Large intestine (tissue), 3 donors: ENCODE results near the gene BACH2. TPM values are rescaled to one million over a fixed set of nuclear protein-coding genes. Genes with fewer than 3 reads are reported as not detected.

ENCODE experiments used
- DNase-seq, 2 donors: peaks; one replicate each; pipeline versions ENCODE4 v3.0.0 to v3.0.0-alpha.2; 2013
- H3K27ac ChIP-seq: one replicate; pipeline ENCODE4 v1.5.1; 2013; ENCODE audit warnings: low read length
- H3K27me3 ChIP-seq: 2 replicates; pipeline ENCODE4 v1.6.1; 2013; ENCODE audit warnings: low read length; ENCODE audit not compliant: control insufficient read depth, insufficient read depth
- H3K36me3 ChIP-seq: 2 replicates; pipeline ENCODE4 v1.6.1; 2013; ENCODE audit warnings: low read length; ENCODE audit not compliant: control insufficient read depth, insufficient read depth
- H3K4me1 ChIP-seq: one replicate; pipeline ENCODE4 v1.6.1; 2013; ENCODE audit warnings: low read length; ENCODE audit not compliant: control insufficient read depth, insufficient read depth
- H3K4me3 ChIP-seq: one replicate; pipeline ENCODE4 v1.5.1; 2013; ENCODE audit warnings: low read length
- H3K9me3 ChIP-seq: one replicate; pipeline ENCODE4 v1.6.1; 2013; ENCODE audit warnings: mild to moderate bottlenecking, low read depth, low read length, moderate library complexity; ENCODE audit not compliant: control insufficient read depth
- WGBS: methylation state at CpG from one replicate; pipeline ENCODE4 v1.1.5; 2013; ENCODE audit warnings: low lambda C conversion rate; ENCODE audit not compliant: insufficient coverage; 5-methylcytosine and 5-hydroxymethylcytosine counted together
- polyA plus RNA-seq: library from polyadenylated mRNA; unstranded; fragments of 120-200 nt; gene quantifications from one replicate; pipeline ENCODE4 v1.2.1, GENCODE V29; 2013

BACH2 gene
- polyA plus RNA-seq, 1 donor = 2.8 TPM

DNA sequence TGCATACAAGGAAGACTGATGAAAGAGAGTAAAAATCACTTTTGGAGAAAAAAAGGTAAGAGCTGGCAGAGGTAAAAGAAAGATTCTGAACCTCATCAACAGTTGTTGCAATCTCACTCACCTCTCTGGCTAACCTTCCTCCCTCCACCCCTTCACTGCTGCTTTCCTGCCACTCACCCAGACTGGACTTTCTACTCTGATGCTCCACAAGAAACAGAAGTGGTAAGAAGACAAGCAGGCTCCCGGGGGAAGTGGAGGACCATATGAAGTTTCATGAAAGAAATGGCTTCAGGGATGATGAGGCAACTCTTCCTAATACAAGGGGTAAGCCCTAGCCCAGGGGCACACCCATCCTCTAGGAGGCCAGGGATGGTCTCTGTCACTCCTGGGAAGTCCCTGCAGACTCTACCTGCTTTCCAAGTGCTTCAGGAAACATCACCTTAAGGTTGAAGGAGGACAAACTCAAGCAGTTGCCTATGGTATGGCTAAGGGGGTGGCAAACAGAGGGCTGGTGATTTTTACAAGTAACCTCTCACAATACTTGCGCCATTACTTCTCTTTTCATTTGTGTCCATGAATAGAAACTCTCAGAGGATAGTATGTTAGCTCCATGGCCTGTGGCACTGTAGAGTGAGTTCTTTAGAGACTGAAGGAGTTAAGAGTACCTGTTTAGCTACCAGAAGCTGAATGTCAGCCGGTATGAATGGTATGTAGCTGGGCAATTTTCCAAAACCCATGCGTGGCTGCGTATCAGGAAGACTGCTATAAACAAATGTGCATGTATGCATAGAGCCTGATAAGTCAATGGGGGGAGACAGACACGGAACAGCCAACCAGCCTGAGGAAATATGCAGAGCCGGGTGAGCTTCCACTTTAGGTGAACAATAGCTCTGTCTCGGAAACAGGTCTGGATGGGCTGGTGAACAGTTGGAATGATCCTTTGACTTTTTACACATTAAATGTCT is 112.0 kb downstream of the BACH2 start:
- Histone ChIP-seq H3K4me1 (peaks cover 4% of the 10 kb centered on the region), H3K27ac (peak overlapping the region; percentile 8), H3K4me3 (no peak overlapping the region), H3K36me3 (no peaks in the 10 kb centered on the region), H3K27me3 (no peaks in the 10 kb centered on the region), H3K9me3 (no peaks in the 10 kb centered on the region)
- WGBS = no CpG with 5 or more reads among the region's 8 CpGs
- DNase-seq = peak in 1 of 2 donors; percentile 31

DNA sequence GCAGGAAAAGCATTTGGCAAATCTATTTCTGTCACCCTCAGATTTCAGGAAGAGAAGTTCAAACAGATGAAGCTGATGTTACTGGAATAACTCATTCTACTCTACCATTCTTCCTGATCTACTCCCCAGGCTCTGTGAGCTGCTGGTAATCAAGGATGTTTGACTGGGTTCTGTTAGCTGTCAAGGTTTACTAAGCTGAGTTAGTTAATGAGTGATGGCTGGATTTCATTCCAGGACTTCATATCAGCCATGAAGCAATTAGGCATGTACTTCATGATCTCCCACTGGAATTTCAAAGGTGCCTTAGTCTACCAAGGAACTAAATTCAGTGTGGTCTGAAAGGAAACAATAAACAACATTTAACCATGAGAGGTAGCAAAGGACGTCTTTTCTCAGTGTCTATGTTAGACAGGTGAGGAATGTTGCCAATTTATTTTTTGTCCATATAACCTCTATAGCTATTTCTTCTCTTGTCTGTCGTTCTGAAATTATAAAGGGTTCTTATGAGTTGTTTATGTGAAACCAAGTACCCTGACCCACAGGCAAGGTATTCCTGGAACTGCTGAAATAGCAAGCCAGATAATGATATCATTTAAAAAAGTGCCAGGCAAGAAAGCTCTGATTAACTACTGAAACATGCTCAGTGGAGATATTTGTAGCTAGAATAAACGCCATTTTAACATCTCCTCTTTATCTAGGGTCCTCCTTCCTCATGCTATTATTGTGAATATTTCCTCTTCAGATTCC is 112.9 kb downstream of the BACH2 start:
- Histone ChIP-seq H3K9me3 (no peaks in the 10 kb centered on the region), H3K27me3 (no peaks in the 10 kb centered on the region), H3K36me3 (no peaks in the 10 kb centered on the region), H3K4me3 (no peak overlapping the region), H3K27ac (peak overlapping the region; percentile 8), H3K4me1 (peaks cover 4% of the 10 kb centered on the region)
- no peak for DNase-seq
- 43% methylated on average over 1 of the region's 3 CpGs for WGBS

DNA sequence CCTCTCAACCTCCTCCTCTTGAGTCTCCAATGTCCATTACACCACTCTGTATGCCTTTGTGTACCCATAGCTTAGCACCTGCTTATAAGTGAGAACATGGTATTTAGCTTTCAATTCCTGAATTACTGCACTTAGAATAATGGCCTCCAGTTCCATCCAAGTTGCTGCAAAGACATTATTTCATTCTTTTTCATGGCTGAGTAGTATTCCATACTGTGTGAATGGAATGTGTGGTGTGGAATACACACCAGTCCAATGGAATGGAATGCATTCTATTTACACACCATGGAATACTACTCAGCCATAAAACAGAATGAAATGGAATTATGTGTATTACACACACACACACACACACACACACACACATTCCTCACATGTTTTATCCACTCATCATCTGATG is 116.1 kb downstream of the BACH2 start:
- no peak for DNase-seq

DNA sequence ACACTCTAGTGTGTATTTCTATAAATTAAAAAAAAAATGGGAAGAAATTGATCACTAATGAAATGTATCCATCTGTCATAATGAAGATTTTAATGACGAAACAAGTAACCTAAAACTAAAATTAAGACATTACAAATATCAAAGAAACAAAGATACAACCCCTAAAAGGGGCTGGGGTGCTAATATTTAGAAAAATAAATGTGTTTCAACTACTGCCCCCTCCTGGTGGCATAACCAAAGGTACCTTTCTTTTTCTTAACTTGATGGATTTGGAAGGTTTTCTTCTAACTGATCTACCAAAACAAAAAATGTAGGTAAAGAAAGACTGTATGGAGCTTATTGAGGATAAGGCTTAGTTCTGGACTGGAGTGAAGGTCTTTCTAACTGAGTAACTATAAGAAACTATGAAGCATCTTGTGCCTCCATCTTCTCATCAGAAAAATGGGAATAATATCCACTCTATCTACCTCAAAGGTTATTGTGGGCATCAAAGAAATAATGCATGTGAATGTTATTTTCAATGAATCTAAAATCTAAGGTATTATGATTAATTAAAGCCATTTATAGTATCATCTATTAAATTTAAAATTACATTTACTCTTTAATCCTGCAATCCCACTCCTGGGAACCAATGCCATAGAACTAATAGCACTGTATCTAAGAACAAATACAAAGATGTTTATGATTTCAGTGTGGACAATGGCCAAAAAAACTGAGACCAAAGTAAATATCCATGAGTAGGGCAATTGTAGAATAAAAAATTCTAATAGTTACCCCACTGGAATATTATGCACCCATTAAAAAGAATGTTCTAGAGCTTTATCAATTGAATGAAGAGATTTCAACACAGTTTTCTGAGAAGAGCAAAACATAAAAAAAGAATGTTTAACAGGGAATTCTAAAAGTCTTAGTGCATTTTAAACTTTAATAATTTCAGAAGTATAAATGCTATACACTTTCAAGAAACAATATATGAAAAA is 117.2 kb downstream of the BACH2 start:
- H3K9me3 ChIP-seq = no peaks in the 10 kb centered on the region
- no peak overlapping the region for H3K4me3 ChIP-seq
- H3K4me1 ChIP-seq = peaks cover 3% of the 10 kb centered on the region
- WGBS = no CpG with 5 or more reads among the region's 1 CpG
- H3K27ac ChIP-seq = no peak overlapping the region
- no peaks in the 10 kb centered on the region for H3K36me3 ChIP-seq
- DNase-seq = no peak
- H3K27me3 ChIP-seq = no peaks in the 10 kb centered on the region

More for the DNA sequence above, 116.1 kb downstream of the BACH2 start:
- H3K4me3 ChIP-seq = no peak overlapping the region
- peaks cover 4% of the 10 kb centered on the region for H3K4me1 ChIP-seq
- no peaks in the 10 kb centered on the region for H3K27me3 ChIP-seq
- no peaks in the 10 kb centered on the region for H3K9me3 ChIP-seq
- H3K27ac ChIP-seq = no peak overlapping the region
- no peaks in the 10 kb centered on the region for H3K36me3 ChIP-seq

DNA sequence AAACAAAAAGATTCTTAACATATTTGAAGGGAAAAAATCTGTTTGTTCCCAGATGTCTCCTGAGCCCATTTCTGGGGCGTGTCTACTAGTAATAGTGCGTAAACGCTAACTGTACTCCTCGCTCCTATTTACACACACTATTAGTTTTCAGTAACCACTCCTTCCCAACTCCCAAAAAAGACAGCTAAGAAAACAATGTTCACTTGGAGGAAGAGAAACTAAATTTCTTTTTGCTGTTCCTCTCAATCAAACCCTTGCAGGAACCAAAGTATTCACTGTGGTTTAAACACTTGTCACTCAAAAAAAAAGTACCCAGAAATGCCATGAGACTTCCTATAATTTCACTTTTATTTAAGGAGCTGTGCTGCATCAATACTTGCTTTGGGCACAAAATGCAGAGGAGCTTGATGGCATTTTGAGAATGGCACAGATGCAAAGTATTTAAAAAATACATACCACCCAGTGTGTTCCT is 118.2 kb downstream of the BACH2 start:
- Histone ChIP-seq H3K9me3 (no peaks in the 10 kb centered on the region), H3K27ac (no peak overlapping the region), H3K4me3 (no peak overlapping the region), H3K4me1 (no peaks in the 10 kb centered on the region), H3K36me3 (no peaks in the 10 kb centered on the region), H3K27me3 (no peaks in the 10 kb centered on the region)
- WGBS = 70% methylated on average over 3 of the region's 4 CpGs
- DNase-seq = no peak

DNA sequence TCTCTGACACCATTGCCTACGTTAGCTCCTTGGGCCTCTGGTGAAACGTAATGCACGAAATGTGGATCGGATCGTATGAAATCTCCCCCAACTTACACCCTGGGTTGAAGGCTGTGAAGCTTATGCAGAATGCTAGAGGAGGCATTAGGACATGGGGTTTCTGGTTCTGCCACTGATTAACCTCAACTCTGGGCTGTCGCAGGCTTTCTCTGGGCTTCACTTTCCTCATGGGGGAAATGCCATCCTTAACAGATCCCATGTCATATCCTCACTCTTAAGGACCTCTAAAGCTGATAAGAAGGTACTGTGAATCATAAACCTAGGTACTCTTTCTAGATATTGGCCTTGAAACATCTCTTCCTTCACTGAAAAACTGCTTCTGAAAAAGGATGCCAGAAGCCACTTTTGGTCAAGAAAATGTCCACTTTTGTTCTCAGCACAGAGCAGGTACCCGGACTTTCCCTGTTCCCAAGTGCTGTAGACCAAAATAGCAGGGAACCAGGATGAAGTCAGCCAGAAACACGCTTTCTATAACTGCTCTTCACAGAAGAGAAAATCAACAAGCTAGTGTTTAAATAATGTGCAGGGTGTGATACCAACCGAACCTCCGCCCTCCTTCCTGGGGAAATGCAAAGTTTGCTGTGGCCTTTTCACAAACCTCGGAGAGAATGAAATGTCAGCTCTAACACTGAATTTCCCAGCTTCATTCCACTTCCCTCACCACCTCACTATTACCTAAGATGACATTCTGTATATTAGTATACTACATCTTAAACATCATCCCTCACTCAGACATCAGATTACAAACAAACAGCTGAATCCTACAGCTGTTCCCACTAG is 118.9 kb downstream of the BACH2 start:
- Histone ChIP-seq H3K4me3 (no peak overlapping the region), H3K27me3 (no peaks in the 10 kb centered on the region), H3K9me3 (no peaks in the 10 kb centered on the region), H3K27ac (no peak overlapping the region), H3K36me3 (no peaks in the 10 kb centered on the region), H3K4me1 (no peaks in the 10 kb centered on the region)
- no CpG with 5 or more reads among the region's 11 CpGs for WGBS
- DNase-seq = no peak

DNA sequence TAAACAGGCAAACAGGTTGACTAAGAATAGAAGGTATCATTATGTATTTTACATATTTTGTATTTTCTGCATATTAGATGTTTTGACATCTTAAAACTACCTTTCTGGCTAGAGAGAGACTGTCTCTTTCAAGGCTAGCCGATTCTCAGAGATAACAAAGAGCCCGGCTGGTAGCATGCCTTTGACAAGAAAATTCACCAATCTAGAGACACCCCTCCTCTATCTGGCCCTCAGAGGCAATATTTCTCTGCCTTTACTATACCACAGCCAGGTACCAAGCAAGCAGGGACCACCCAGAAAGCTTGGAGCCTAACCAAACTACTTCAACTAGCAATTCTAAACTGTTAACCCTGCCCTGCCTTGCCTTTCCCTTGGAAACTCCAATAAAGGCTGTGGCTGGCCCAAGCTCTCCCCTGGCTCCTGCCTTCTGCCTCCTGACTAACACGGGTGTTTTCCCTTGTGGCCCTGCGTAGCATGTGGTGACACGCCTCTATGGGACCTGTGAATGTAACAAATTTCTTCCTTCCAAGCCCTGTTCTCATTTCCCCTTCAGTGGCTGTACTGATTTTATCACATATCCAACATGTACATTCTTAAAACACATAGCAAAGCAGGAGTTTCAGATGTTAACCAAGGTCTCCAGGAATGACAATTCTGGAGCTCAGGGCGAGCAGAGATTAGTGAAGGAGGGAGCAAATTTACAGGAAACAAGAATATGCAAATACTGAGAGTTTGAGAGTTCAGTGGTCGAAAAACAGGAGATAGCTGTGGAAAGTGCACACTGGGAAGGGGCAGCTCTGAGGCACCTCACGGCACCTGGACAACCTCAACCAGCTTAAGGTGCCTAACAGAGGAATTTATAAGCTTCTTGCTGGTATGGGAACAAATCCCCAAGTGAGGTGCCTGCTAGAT is 120.8 kb downstream of the BACH2 start:
- 74% methylated on average over 2 of the region's 8 CpGs for WGBS
- no peak for DNase-seq
- Histone ChIP-seq H3K4me1 (no peaks in the 10 kb centered on the region), H3K9me3 (no peaks in the 10 kb centered on the region), H3K4me3 (no peak overlapping the region), H3K27ac (no peak overlapping the region), H3K36me3 (no peaks in the 10 kb centered on the region), H3K27me3 (no peaks in the 10 kb centered on the region)

DNA sequence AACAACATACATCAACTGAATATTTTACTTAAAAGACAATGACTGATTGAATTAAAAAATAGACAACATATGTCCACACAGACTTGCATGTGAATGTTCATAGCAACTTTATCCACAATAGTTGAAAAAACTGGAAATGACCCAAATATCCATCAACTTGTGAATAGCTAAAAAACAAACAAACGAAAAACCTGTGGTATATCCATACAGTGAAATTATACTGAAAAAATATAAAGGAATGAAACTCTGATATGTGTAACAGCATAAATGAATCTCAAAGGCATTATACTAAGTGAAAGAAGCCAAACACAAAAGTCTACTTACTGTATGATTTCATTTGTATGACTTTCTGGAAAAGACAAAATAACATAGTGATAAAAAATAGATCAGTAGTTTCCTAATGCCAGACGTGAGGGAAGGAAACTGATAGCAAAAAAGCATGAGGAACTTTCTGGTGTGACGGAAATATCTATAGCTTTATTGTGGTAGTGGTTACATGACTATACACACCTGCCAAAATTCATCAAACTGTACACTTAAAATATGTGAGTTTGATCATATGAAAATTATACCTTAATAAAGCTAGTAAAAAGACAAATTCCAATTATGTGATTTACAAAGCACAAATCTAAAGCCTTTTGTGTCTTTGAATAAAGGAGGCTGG is 123.2 kb downstream of the BACH2 start:
- no peak for DNase-seq
- Histone ChIP-seq H3K36me3 (no peaks in the 10 kb centered on the region), H3K4me3 (no peak overlapping the region), H3K4me1 (no peaks in the 10 kb centered on the region), H3K9me3 (no peaks in the 10 kb centered on the region), H3K27me3 (no peaks in the 10 kb centered on the region), H3K27ac (no peak overlapping the region)
- WGBS = no CpG with 5 or more reads among the region's 3 CpGs
